OCI-LY1 (cell line): Measurements from ENCODE around the gene RELCH.

Experiments used
- EZH2 ChIP-seq: fragments of 200-600 bp; sonication (generic), shearing (Covaris generic); IDR thresholded peaks from 2 replicates; pipeline ENCODE4 v1.8.0; 2017; ENCODE audit warnings: borderline replicate concordance, mixed run types, mild to moderate bottlenecking, antibody characterized with exemption, low read length, moderate library complexity, mixed read lengths
- TF ChIP-seq, protein P1 (sequence below): fragments of 200-600 bp; sonication (generic), shearing (Covaris generic); IDR thresholded peaks from 2 replicates; pipeline ENCODE4 v1.5.1; 2017; ENCODE audit warnings: mild to moderate bottlenecking, antibody characterized with exemption, low read length, moderate library complexity, mixed read lengths

DNA sequence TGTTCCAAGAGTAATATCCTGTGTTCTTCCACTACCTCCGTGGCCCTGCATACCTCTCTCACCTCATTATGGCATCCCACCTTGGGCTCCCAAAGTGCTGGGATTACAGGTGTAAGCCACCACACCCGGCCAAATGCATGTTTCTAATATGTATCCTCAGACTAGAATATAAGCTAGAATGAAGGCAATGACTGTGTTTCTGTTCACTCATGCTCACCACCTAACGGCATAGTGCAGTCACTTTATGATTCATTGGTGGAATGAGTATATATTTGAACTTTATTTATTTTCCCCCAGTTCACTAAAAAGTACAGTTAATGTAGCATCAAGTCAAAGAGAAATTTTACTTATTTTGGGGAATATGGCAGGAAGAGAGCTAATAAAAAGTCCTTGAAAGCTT lies 11.5 kb upstream of the RELCH start:
- TF ChIP-seq, protein P1, sequence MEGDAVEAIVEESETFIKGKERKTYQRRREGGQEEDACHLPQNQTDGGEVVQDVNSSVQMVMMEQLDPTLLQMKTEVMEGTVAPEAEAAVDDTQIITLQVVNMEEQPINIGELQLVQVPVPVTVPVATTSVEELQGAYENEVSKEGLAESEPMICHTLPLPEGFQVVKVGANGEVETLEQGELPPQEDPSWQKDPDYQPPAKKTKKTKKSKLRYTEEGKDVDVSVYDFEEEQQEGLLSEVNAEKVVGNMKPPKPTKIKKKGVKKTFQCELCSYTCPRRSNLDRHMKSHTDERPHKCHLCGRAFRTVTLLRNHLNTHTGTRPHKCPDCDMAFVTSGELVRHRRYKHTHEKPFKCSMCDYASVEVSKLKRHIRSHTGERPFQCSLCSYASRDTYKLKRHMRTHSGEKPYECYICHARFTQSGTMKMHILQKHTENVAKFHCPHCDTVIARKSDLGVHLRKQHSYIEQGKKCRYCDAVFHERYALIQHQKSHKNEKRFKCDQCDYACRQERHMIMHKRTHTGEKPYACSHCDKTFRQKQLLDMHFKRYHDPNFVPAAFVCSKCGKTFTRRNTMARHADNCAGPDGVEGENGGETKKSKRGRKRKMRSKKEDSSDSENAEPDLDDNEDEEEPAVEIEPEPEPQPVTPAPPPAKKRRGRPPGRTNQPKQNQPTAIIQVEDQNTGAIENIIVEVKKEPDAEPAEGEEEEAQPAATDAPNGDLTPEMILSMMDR: no peak
- TF ChIP-seq EZH2: no peak
